Calu3 (cell line): Measurements from ENCODE around the gene ANK2. TPM values are rescaled to one million over a fixed set of nuclear protein-coding genes. Genes with fewer than 3 reads are reported as not detected.

Source experiments
- BruUV-seq: library from RNA; stranded (reverse); fragments of 400-500 nt; replicated peaks from 2 replicates; lab custom pipeline; 2021; lab: Mats Ljungman, UMichigan
- CTCF ChIA-PET: fragments of 300-600 bp; sonication (Branson Sonifier 250); formaldehyde crosslinking; loops from one replicate; lab custom pipeline; 2022; ENCODE audit warnings: antibody characterized with exemption; lab: Charles Lee
- DNase-seq: peaks from one replicate; pipeline ENCODE4 v3.0.0; 2022
- H3K27ac Mint-ChIP-seq: one replicate; pipeline ENCODE4 v1.8.0; 2022; ENCODE audit warnings: mixed read lengths; ENCODE audit not compliant: unreplicated experiment
- H3K27me3 Mint-ChIP-seq: one replicate; pipeline ENCODE4 v1.8.0; 2022; ENCODE audit warnings: mixed read lengths; ENCODE audit not compliant: unreplicated experiment
- H3K36me3 Mint-ChIP-seq: one replicate; pipeline ENCODE4 v1.8.0; 2022; ENCODE audit warnings: mild to moderate bottlenecking, moderate library complexity, mixed read lengths; ENCODE audit not compliant: insufficient read depth, unreplicated experiment
- H3K4me1 Mint-ChIP-seq: one replicate; pipeline ENCODE4 v1.8.0; 2022; ENCODE audit warnings: mild to moderate bottlenecking, low read depth, mixed read lengths; ENCODE audit not compliant: unreplicated experiment
- H3K4me3 Mint-ChIP-seq: one replicate; pipeline ENCODE4 v1.8.0; 2022; ENCODE audit warnings: mild to moderate bottlenecking, low read depth, moderate library complexity, mixed read lengths; ENCODE audit not compliant: unreplicated experiment
- H3K9me3 Mint-ChIP-seq: one replicate; pipeline ENCODE4 v1.8.0; 2022; ENCODE audit warnings: low read depth, mixed read lengths; ENCODE audit not compliant: unreplicated experiment
- intact Hi-C: fragments of 100-400 bp; cut with micrococcal nuclease; formaldehyde crosslinking; loops from one replicate; pipeline ENCODE4 v1.10.0; 2022; ENCODE audit not compliant: unreplicated experiment
- total RNA-seq: library from RNA; stranded (reverse); gene quantifications from 2 replicates; pipeline ENCODE4 v1.2.3, GENCODE V29; 2022
- TF ChIP-seq, protein P1 (sequence below): fragments of 200-600 bp; IDR thresholded peaks from one replicate; pipeline ENCODE4 v1.8.0; 2022; ENCODE audit warnings: antibody characterized with exemption; ENCODE audit not compliant: unreplicated experiment

The ANK2 gene
- total RNA-seq, 1 experiment from 2014 or later: 4.1 TPM

DNA sequence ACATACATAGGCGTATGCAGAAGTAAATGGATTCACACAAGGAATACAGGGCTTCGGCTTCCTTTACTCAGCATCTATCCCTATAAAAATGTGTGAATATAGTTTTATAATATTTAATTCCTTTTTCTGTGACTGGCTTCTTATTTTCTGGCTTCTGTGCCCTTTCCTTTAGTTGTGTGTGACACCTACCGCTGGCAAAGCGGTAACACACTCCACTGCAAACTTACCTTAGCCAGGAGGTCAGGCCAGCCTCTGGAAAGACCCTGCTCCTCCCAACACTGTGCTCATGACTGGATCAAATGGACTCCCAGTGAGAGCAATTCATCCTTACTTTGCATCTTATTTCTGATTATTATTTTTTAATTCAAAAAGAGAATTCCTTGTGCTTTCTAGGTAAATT is 244.2 kb downstream of the ANK2 start:
- CTCF ChIA-PET: no interaction called here
- no peak overlapping the region for H3K4me3 Mint-ChIP-seq
- no peaks in the 10 kb centered on the region for H3K36me3 Mint-ChIP-seq
- H3K4me1 Mint-ChIP-seq: peaks cover 8% of the 10 kb centered on the region
- intact Hi-C loops: no loop called here
- no TSS peak for BruUV-seq
- no peak for DNase-seq
- no peaks in the 10 kb centered on the region for H3K9me3 Mint-ChIP-seq
- H3K27me3 Mint-ChIP-seq: no peaks in the 10 kb centered on the region
- no peak overlapping the region for H3K27ac Mint-ChIP-seq
- TF ChIP-seq, protein P1, sequence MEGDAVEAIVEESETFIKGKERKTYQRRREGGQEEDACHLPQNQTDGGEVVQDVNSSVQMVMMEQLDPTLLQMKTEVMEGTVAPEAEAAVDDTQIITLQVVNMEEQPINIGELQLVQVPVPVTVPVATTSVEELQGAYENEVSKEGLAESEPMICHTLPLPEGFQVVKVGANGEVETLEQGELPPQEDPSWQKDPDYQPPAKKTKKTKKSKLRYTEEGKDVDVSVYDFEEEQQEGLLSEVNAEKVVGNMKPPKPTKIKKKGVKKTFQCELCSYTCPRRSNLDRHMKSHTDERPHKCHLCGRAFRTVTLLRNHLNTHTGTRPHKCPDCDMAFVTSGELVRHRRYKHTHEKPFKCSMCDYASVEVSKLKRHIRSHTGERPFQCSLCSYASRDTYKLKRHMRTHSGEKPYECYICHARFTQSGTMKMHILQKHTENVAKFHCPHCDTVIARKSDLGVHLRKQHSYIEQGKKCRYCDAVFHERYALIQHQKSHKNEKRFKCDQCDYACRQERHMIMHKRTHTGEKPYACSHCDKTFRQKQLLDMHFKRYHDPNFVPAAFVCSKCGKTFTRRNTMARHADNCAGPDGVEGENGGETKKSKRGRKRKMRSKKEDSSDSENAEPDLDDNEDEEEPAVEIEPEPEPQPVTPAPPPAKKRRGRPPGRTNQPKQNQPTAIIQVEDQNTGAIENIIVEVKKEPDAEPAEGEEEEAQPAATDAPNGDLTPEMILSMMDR: no peak

DNA sequence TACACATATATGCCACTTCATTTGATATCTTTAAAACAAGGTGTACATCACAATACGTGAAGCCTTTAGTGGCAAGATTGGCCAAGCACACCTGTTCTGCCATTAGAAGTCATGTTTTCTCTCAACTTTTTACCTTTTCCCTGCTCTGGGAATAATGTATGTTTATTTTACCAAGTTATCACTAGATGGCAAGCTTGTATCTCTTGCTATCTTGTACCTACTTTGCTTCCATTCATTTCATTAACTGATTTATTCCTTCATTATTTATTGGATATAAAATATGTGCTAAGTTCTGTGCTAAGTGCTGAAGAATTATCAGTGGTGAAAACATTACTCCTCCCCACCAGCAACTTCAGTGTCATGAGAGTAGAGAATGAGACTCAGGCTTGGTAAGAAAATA is 245.5 kb downstream of the ANK2 start:
- Mint-ChIP-seq H3K4me3 (no peak overlapping the region), H3K9me3 (no peaks in the 10 kb centered on the region), H3K27me3 (no peaks in the 10 kb centered on the region), H3K27ac (no peak overlapping the region), H3K4me1 (peaks cover 8% of the 10 kb centered on the region), H3K36me3 (no peaks in the 10 kb centered on the region)
- no peak for DNase-seq
- intact Hi-C loops: no loop called here
- TF ChIP-seq, protein P1: no peak
- CTCF ChIA-PET: no interaction called here
- BruUV-seq: no TSS peak

DNA sequence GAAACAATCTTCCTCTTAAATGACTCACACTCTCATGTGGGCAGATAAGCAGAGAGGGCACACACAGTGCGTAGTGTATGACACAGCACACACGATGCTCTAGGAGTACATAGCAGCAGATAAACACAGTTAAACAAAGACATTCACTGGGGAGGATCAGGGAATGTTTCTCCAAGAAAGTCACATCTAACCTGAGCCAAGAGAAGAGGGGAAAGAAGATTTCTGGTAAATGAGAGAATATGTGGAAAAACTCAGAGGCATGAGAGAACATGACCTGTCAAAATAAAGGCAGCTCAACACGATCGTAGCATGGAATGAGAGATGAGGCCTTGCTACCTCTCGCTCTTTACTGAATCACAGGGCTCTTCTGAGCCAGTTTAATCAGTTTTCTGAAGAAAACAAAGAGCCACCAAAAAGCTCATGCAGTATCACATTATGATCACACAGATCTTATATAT is 251.0 kb downstream of the ANK2 start:
- intact Hi-C loops: no loop called here
- DNase-seq: peak; percentile 21
- peaks cover 8% of the 10 kb centered on the region for H3K4me1 Mint-ChIP-seq
- H3K9me3 Mint-ChIP-seq: no peaks in the 10 kb centered on the region
- no peaks in the 10 kb centered on the region for H3K27me3 Mint-ChIP-seq
- CTCF ChIA-PET: no interaction called here
- BruUV-seq: no TSS peak
- H3K36me3 Mint-ChIP-seq: peaks cover 5% of the 10 kb centered on the region
- TF ChIP-seq, protein P1: no peak
- H3K4me3 Mint-ChIP-seq: no peak overlapping the region
- H3K27ac Mint-ChIP-seq: peak overlapping the region; percentile 75

DNA sequence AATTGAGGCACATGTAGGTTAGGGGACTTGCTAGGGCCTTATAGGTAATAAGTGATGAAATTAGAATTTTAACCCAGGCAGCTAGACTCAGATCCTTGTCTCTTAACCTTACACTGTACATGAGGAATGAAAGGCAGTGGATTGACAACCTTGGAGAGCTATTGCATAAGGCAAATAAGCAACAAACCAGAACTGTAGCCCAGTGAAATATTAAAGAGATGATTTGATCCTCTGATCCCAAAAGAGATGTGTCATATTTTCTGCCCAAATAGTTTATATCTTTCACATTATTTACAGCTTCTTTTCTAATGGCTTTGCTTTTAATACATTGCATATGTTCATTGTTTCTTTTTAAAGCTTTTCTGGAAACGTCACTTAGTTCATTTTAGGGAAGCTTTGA is 252.6 kb downstream of the ANK2 start:
- no peaks in the 10 kb centered on the region for H3K9me3 Mint-ChIP-seq
- CTCF ChIA-PET: no interaction called here
- intact Hi-C loops: no loop called here
- no peak overlapping the region for H3K4me3 Mint-ChIP-seq
- H3K4me1 Mint-ChIP-seq: peaks cover 8% of the 10 kb centered on the region
- DNase-seq: no peak
- TF ChIP-seq, protein P1: no peak
- H3K36me3 Mint-ChIP-seq: peaks cover 5% of the 10 kb centered on the region
- no peaks in the 10 kb centered on the region for H3K27me3 Mint-ChIP-seq
- H3K27ac Mint-ChIP-seq: no peak overlapping the region
- BruUV-seq: no TSS peak
